ENCODE results near the gene FNDC1.

FNDC1 gene

GRCh38 chr6:159213405-159213804 lies 44.2 kb downstream of the FNDC1 start:
- DNase-seq = no peak

DNA sequence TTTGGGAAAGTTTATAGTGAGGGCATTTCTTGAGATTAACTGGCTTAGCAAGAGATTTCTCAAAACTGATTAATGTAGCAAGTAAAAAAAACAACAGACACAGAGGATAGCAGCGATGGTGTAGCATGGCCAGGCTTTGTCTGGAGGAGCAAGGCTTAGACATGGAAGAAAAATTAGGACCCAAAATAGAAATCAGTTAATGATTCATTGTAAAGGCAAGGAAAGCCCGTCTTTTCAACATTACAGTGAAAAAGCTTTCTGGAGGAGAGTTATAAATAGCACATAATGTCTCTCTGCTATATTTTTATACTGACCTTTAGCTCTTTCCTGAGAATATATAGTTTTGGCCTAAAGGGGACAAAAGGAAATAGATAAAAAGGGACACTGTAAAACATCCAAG lies 45.1 kb downstream of the FNDC1 start:
- DNase-seq = no peak

DNA sequence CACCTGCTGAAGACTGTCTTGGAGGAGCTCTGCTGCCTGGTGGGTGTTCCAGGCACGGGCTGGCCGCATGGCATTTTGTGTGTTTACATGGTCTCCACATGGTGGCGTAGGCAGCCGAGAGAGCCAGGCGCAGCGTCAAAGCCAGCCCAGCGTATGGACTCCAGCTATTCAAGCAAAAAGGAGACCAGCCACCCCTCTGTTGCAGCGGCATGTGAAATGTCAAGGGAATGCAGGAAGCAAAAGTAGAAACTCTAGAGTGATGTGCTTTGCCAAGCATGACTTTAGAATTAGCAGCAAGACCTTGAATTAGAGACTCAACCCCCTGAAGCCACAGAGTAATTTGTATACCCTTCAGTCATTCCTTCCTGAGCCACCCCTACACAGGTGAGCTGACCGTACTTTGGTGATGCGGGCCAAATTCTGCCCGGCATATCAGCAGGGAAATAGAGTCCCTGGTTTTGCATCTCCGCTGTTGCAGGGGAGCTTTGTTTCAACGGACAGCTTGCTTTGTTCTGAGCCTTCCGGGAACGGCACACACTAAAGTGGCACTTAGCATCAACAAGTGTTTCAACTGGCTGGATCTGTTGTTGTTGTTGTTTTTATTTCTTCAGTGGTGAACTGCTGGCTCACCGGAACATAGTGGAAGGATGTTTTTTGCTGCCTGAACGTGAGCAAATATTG lies 48.5 kb downstream of the FNDC1 start:
- DNase-seq = no peak

- no peak for DNase-seq
Observed at GRCh38 chr6:159220093-159220492, 50.9 kb downstream of the FNDC1 start.

- DNase-seq = no peak
Observed at GRCh38 chr6:159221486-159222170, 52.4 kb downstream of the FNDC1 start.

- no peak for DNase-seq
Observed at GRCh38 chr6:159224452-159224851, 55.3 kb downstream of the FNDC1 start.

GRCh38 chr6:159229651-159230051 lies 60.5 kb downstream of the FNDC1 start:
- DNase-seq = no peak

GRCh38 chr6:159232106-159232645 lies 63.0 kb downstream of the FNDC1 start:
- no peak for DNase-seq

- DNase-seq = no peak
Observed at GRCh38 chr6:159232751-159233150, 63.6 kb downstream of the FNDC1 start.

DNA sequence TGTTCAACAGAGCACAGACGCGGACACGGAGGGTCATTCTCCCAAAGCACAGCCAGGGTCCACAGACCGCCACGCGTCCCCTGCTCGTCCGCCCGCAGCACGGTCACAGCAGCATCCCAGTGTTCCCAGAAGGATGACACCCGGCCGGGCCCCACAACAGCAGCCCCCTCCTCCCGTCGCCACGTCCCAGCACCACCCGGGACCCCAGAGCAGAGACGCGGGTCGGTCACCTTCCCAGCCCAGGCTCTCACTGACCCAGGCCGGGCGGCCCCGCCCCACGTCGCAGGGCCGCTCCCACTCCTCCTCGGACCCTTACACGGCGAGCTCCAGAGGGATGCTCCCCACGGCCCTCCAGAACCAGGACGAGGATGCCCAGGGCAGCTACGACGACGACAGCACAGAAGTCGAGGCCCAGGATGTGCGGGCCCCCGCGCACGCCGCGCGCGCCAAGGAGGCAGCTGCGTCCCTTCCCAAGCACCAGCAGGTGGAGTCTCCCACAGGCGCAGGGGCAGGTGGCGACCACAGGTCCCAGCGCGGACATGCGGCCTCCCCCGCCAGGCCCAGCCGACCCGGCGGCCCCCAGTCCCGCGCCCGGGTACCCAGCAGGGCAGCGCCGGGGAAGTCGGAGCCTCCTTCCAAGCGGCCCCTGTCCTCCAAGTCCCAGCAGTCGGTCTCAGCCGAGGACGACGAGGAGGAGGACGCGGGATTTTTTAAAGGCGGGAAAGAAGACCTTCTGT lies 64.3 kb downstream of the FNDC1 start:
- no peak for DNase-seq

- DNase-seq = no peak
Observed at GRCh38 chr6:159234102-159234553, 64.9 kb downstream of the FNDC1 start.

DNA sequence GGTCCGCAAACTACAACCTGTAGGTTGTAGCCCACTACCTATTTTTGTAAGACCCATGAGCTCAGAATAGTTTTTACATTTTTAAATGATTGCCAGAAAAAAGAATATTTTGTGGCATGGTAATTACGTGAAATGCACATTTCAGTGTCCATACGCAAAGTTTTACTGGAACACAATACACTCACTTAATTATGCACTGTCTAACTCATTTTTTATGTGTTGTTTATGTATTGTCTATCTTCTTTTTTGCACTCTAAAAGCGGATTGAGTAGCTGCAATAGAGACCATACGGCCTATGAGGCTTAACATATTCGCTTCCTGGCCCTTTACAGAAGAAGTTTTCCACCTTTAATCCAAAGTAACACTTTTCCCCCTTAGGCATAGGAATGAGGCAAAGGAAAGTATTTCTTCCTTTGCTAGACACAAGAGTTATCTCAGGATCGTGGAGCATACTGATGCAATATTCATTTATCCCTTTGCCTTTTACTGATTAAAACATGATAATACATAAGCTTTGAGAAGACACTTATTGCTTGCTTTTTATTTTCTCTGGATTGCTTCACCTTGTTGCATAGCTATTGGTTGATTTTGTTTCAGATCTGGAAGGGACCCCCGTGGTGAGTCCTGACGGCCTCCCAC lies 69.8 kb downstream of the FNDC1 start:
- DNase-seq = no peak

- DNase-seq = no peak
Observed at GRCh38 chr6:159249128-159249527, 79.9 kb downstream of the FNDC1 start.

DNA sequence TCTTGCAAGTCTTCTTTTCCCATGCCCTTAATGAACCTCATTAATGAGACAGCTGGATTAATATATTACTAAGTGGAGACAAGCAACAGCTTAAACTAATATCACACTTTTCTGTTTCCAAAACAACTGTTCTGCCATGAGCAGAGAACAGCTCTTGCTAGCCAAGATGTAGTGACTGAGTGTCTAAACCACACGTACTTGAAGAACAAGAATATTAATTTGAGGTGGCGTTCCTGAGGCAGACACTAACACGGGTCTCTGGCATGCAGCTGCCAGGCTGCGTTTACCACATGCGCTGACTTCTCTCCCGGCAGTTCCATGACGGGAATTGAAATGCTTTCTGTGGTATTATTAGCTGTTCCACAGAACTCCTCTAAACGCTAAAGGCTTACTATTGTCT lies 80.6 kb downstream of the FNDC1 start:
- no peak for DNase-seq

GRCh38 chr6:159250633-159251032 lies 81.4 kb downstream of the FNDC1 start:
- DNase-seq = no peak

DNA sequence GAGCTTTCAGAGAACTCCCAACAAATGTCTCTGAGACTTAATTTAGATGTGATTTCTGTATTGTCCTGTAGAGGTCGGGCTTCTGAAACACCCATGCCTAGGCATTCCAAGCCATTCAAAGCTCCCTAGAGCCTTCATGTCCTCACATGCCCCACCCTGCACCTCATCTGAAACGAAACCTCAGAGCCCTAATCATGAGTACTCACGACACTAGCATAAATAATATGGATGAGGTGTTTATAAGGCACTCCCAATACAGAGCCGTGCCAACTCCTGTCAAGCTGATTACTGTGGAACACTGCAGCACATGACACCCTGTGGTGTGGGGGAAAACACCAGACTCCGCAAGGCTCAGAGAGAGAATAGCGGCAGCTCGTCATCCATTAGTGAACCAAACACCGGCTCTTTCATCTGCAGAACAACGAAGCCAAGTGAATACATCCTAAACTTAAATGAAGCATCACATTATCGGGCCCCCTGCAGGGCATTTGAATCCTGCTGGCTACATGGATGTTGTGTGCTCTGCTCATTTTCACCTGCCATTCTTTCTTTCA lies 83.8 kb downstream of the FNDC1 start:
- peak in 1 of 2 donors; percentile 14 for DNase-seq

- no peak for DNase-seq
Observed at GRCh38 chr6:159254186-159254585, 85.0 kb downstream of the FNDC1 start.

- DNase-seq = no peak
Observed at GRCh38 chr6:159255434-159255951, 86.3 kb downstream of the FNDC1 start.

DNA sequence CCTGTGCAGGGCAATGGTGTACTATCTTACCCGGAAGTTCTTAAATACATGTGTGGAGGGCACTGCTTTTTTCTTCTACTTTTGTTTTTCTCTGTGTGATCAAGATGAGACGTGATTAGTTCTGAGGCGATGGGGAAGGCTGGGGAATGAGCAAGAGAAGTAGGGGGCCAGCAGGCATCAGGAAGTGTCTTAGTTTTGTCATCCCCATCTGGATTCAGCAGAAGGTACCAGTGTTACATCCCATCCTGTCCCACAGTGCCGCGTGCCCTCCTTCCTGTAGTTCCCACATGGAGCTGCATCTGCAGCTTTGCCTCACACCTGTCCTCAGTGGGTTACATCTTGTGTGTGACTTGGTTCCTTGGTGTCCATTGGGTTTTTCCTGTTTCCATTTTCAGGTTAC lies 86.9 kb downstream of the FNDC1 start:
- DNase-seq = no peak

DNA sequence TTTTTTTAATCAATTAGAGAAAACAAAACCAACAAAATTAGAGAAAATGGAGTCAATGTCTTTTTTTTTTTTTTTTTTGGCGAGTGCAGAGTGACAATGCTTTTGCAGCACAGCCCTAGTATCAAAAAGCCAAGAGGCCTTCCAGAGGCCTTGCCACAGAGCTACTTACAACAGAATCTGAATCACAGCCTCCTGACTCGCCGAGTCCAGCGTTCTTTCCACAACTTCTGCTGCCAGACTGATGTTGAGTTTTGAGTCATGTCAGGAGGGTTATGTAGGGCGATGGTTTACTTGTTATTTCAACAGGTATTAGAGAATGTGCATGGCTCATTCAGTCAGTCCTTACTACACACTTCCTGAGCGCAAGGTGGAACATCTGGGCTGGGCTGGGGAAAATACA lies 88.6 kb downstream of the FNDC1 start:
- no peak for DNase-seq

DNA sequence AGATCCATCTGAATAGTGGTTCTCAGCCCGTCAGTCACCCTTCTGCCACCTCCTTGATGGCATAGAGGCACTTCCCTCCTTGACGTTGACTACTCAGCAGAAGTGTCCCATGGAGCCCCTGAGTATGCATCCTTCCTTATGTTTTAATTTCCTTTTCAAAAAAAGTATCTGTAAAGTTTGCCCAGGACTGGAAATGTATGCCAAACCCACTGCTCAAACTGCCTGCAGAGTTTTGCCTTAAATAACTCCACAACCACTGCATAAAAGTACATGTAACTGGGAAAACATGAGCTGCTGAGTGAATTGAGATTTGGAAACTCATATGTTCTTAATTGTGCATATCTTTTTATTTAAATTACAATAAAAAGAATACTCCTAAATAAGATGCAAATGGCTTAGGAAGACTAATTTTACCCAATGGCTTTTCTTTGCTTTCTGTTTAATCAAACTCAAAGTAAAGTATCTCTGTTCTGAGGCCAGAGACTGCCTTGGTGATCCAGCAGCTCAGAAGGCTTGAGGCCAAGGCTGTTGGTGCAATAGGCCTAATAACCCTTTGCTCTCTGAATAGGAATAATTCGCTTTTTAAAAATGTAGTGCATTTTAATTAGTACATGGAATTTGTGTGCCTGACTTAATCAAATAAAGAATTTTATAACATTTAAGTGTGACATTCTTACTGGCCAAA lies 90.4 kb downstream of the FNDC1 start:
- DNase-seq = no peak

DNA sequence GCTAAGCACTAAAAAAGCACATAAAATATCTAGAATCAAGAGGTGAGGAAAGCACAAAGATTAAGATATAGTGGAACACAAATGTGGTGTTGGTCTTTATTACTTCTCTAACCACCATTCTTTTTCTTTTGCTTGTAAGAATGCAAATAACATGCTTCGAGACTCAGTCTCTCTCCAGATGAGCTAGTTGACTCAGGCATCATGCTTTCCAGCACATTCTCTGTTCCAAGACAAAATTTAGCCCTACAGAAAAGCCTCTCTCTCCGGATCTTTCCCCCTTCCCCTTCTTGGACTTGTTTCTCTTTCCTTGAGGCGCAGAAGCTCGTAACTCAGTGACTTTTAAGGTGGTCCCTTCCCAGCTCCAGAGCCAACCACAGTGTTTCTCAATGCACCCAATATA lies 91.0 kb downstream of the FNDC1 start:
- no peak for DNase-seq

Data from bone marrow (tissue), 2 donors.